Spleen (tissue), 11 donors: Measurements from ENCODE around the gene TMEM176B. TPM values are rescaled to one million over a fixed set of nuclear protein-coding genes. Genes with fewer than 3 reads are reported as not detected.

Experiments
- DNase-seq: peaks from one replicate; pipeline ENCODE4 v3.0.0-alpha.2; 2020
- H3K27ac ChIP-seq, 8 donors: fragments of 200-600 bp; sonication (generic) in 7 of 8; 1 replicate in 4 of 8; 2 replicates in 4 of 8; pipeline versions ENCODE4 v1.5.0 to v1.8.0; 2016 to 2021; ENCODE audit warnings: inconsistent platforms in 4 of 8, mild to moderate bottlenecking in 4 of 8, moderate library complexity in 1 of 8
- H3K27me3 ChIP-seq, 7 donors: fragments of 200-600 bp; sonication (generic) in 6 of 7; replicated peaks in 1 of 7; 1 replicate in 4 of 7; 2 replicates in 3 of 7; pipeline versions ENCODE4 v1.5.0 to v1.8.0; 2016 to 2021; ENCODE audit warnings: inconsistent platforms in 3 of 7, mild to moderate bottlenecking in 1 of 7
- H3K36me3 ChIP-seq, 6 donors: fragments of 200-600 bp; sonication (generic) in 5 of 6; 1 replicate in 4 of 6; 2 replicates in 2 of 6; pipeline versions ENCODE4 v1.5.0 to v1.8.0; 2016 to 2021; ENCODE audit warnings: inconsistent platforms in 2 of 6
- H3K4me1 ChIP-seq, 6 donors: fragments of 200-600 bp; sonication (generic) in 5 of 6; 1 replicate in 3 of 6; 2 replicates in 3 of 6; pipeline versions ENCODE4 v1.5.0 to v1.8.0; 2016 to 2021; ENCODE audit warnings: inconsistent platforms in 3 of 6
- H3K4me3 ChIP-seq, 8 donors: fragments of 200-600 bp; sonication (generic) in 7 of 8; 1 replicate in 4 of 8; 2 replicates in 4 of 8; pipeline versions ENCODE4 v1.5.0 to v1.8.0; 2016 to 2021; ENCODE audit warnings: inconsistent platforms in 4 of 8, mild to moderate bottlenecking in 4 of 8, moderate library complexity in 2 of 8
- H3K9me3 ChIP-seq, 8 donors: fragments of 200-600 bp; sonication (generic) in 7 of 8; 1 replicate in 4 of 8; 2 replicates in 4 of 8; pipeline versions ENCODE4 v1.5.0 to v1.8.0; 2016 to 2021; ENCODE audit warnings: inconsistent platforms in 4 of 8
- POLR2A ChIP-seq, 3 donors: fragments of 450-650 bp; IDR thresholded peaks; one replicate each; pipeline ENCODE4 v1.5.1; 2017; ENCODE audit warnings: antibody characterized with exemption in 3 of 3, mild to moderate bottlenecking in 1 of 3
- POLR2AphosphoS5 ChIP-seq, 3 donors: sonication (generic); formaldehyde crosslinking; IDR thresholded peaks; one replicate each; pipeline ENCODE4 v1.5.1; 2017; ENCODE audit warnings: antibody characterized with exemption in 3 of 3
- WGBS, 5 donors: extraction: QIAGEN DNeasy Blood & Tissue Kit in 3 of 5; methylation state at CpG; one replicate each; pipeline versions ENCODE4 v1.1.5 to v1.1.7; 2013 to 2018; 5-methylcytosine and 5-hydroxymethylcytosine counted together
- intact Hi-C: fragments of 100-400 bp; cut with DNase I; formaldehyde crosslinking; loops from one replicate; pipeline ENCODE4 v1.15.0; 2023; ENCODE audit warnings: low total_unique reads
- polyA plus RNA-seq, 3 donors: library from polyadenylated mRNA; stranded (reverse); fragments of 200-250 nt; gene quantifications; one replicate each; pipeline ENCODE4 v1.2.1, GENCODE V29; 2013
- total RNA-seq, 7 donors: library from RNA; depleted of rRNA in 3 of 7; stranded (reverse); fragments of >200 nt in 3 of 7; fragmentation: NEBNext Ultra II Directional in 4 of 7; extraction: Animal tissue kit (Norgen Biotek cat#: 25700) in 4 of 7; gene quantifications; one replicate each; pipeline versions ENCODE4 v1.1.0 to v1.2.1, GENCODE V29; 2016 to 2021
- TF ChIP-seq, protein P1 (sequence below), 11 experiments: fragments of 200-600 bp in 7 of 11; fragments of 450-650 bp in 4 of 11; sonication (generic) in 4 of 11; IDR thresholded peaks in 8 of 11; conservative IDR thresholded peaks in 3 of 11; 1 replicate in 7 of 11; 2 replicates in 4 of 11; pipeline versions ENCODE4 v1.4.0 to v1.8.0; 2016 to 2021; ENCODE audit warnings: antibody characterized with exemption in 11 of 11, inconsistent platforms in 4 of 11, mild to moderate bottlenecking in 1 of 11
- donor health status: healthy with polysubstance abuse.
- donor health status: DM: no; HTN: no; CAD: no; lungs with moderate emphysema.
- donor health status: DM: no; HTN: no; CAD: no.
- donor health status: Bipolar disorder and iron deficiency.
- donor health status: healthy.
- donor health status: DM: no; HTN: no; CAD: no.
- donor health status: DM: yes; HTN: yes; CAD: no.

Gene TMEM176B
- total and polyA plus RNA-seq, 10 donors: 56.1 to 107 (median 82.2) TPM

DNA sequence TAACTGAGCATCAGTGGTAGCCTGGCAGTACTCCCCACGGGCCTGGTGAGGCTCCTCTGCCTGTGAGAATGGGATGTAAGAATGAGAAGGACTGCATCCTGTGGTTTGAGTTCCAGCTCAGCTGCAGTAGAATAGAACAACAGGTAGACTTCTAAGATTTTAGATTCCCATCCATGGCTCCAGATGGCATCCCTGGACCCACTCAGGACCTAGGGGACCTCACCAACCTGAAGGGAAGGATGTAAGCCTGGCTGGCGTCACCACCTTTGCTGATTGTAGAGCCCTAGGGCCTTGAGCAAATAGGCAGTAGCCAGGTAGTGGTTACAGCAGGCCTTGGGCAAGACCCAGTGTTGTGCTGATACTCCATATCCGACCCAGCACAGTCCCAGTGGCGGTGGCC lies 42.6 kb upstream of the TMEM176B start:
- peaks cover 0 to 10% (median 0%) of the 10 kb centered on the region in 8 donors for H3K9me3 ChIP-seq
- no peak for DNase-seq
- intact Hi-C loops: no loop called here
- TF ChIP-seq POLR2AphosphoS5 (IDR thresholded peaks at IDR 0.05) (no peak), POLR2A (IDR thresholded peaks at IDR 0.05) (no peak)
- TF ChIP-seq, protein P1, sequence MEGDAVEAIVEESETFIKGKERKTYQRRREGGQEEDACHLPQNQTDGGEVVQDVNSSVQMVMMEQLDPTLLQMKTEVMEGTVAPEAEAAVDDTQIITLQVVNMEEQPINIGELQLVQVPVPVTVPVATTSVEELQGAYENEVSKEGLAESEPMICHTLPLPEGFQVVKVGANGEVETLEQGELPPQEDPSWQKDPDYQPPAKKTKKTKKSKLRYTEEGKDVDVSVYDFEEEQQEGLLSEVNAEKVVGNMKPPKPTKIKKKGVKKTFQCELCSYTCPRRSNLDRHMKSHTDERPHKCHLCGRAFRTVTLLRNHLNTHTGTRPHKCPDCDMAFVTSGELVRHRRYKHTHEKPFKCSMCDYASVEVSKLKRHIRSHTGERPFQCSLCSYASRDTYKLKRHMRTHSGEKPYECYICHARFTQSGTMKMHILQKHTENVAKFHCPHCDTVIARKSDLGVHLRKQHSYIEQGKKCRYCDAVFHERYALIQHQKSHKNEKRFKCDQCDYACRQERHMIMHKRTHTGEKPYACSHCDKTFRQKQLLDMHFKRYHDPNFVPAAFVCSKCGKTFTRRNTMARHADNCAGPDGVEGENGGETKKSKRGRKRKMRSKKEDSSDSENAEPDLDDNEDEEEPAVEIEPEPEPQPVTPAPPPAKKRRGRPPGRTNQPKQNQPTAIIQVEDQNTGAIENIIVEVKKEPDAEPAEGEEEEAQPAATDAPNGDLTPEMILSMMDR (IDR thresholded peaks at IDR 0.05 in 8 of 11, conservative IDR thresholded peaks at IDR 0.05 in 3 of 11): no peak
- WGBS, 5 donors: 61 to 94% (median 78%) methylated on average over 4 of the region's 4 CpGs
- no peaks in the 10 kb centered on the region for H3K27me3 ChIP-seq
- no peak overlapping the region for H3K4me3 ChIP-seq
- H3K4me1 ChIP-seq: no peaks in the 10 kb centered on the region
- no peak overlapping the region for H3K27ac ChIP-seq
- no peaks in the 10 kb centered on the region for H3K36me3 ChIP-seq

DNA sequence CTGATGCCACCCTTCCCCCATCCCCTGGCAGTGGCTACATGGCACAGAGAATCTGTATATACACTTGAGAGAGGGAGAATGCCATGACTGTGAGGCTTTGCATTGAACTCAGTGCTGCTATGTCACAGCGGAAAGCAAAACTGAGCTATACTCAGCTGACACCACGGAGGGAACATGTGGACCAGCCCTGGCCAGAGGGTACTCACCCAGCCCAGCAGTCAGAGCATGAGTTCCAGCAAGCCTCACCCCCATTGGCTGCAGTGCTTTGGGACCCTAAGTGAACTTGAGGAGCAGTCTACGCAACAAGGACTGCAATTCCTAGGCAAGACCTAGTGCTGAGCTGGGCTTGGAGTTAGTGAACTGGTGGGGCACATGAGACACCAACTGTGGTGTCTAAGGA lies 41.9 kb upstream of the TMEM176B start:
- H3K4me3 ChIP-seq: no peak overlapping the region
- H3K27ac ChIP-seq: no peak overlapping the region
- TF ChIP-seq POLR2A (IDR thresholded peaks at IDR 0.05): no peak
- TF ChIP-seq, protein P1 (IDR thresholded peaks at IDR 0.05 in 8 of 11, conservative IDR thresholded peaks at IDR 0.05 in 3 of 11): no peak
- TF ChIP-seq POLR2AphosphoS5 (IDR thresholded peaks at IDR 0.05): no peak
- intact Hi-C loops: no loop called here
- DNase-seq: no peak
- no peaks in the 10 kb centered on the region for H3K27me3 ChIP-seq
- H3K9me3 ChIP-seq: peaks cover 0 to 10% (median 0%) of the 10 kb centered on the region in 8 donors
- no peaks in the 10 kb centered on the region for H3K4me1 ChIP-seq
- no peaks in the 10 kb centered on the region for H3K36me3 ChIP-seq
- WGBS, 5 donors: 86 to 96% (median 89%) methylated on average over 1 to 3 of the region's 3 CpGs

DNA sequence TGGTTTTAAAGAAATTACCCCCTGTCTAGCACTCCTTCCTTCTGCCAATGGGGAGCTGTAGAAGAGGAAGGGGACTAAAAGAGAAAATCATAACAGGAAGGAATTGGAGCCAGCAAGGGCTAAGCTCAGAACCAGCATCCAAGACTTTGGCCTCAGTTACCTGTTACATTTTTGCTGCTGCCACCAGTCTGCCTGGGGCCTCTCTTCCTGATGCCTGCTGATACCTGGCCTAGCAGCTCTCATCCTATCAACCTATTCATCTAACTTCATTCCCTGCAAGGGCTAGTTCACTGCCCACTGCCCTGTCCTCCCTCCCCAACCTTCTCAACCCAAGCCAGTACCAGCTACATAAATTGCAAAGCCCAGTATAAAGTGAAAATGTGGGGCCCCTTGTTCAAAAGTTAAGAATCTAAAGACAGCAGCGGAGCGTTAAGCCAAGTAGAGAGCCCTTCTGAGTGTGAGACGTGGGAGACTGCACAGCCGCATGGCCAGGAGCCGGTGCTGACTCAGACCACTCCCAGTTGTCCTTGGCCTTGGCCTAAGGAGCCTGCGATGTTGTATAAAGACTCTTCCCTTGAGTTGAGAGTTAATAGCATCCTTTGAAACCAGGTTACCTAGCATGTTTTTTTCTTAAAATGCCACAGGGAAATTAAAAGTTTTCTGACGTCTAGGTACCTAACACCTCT lies 38.9 kb upstream of the TMEM176B start:
- TF ChIP-seq, protein P1 (IDR thresholded peaks at IDR 0.05 in 8 of 11, conservative IDR thresholded peaks at IDR 0.05 in 3 of 11): no peak
- TF ChIP-seq POLR2A (IDR thresholded peaks at IDR 0.05) (no peak), POLR2AphosphoS5 (IDR thresholded peaks at IDR 0.05) (no peak)
- no peak for DNase-seq
- intact Hi-C loops: no loop called here
- no peaks in the 10 kb centered on the region for H3K27me3 ChIP-seq
- no peak overlapping the region for H3K27ac ChIP-seq
- peaks cover 0 to 10% (median 0%) of the 10 kb centered on the region in 8 donors for H3K9me3 ChIP-seq
- H3K4me1 ChIP-seq: no peaks in the 10 kb centered on the region
- H3K4me3 ChIP-seq: no peak overlapping the region
- 75 to 91% (median 86%) methylated on average over 7 of the region's 7 CpGs for WGBS, 5 donors
- no peaks in the 10 kb centered on the region for H3K36me3 ChIP-seq

DNA sequence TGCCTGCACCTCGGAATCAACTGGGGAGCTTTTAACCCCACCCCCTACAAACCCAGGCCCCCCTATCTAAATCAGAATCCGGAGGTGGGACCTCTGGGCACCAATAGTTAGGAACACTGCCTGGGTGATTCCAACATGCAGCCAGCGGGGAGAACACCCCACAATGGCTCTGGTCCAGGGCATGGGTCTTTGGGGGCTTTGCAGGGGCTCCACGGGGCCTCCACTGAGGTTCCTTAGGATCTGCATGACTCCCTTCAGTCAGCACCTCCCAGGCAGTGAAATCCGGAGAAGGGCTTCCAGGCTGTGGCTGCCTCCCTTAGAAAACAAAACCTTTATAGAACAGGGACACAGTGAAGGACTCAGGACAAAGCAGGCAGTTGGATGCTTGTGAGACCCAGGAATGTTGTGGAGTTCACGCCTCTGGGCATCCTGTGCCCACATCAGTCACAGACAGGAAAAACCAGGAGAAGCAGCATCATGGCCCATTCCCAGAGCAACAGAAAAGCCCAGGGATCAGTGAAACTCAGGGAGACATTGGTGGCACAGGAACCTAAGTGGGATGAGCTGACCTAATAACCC lies 35.6 kb upstream of the TMEM176B start:
- Histone ChIP-seq H3K4me3 (no peak overlapping the region), H3K9me3 (no peaks in the 10 kb centered on the region), H3K27ac (no peak overlapping the region), H3K27me3 (peaks cover 0 to 12% (median 0%) of the 10 kb centered on the region in 7 donors), H3K36me3 (no peaks in the 10 kb centered on the region), H3K4me1 (no peaks in the 10 kb centered on the region)
- intact Hi-C loops: no loop called here
- WGBS, 5 donors: 76 to 89% (median 81%) methylated on average over 5 to 6 of the region's 6 CpGs
- no peak for DNase-seq
- TF ChIP-seq POLR2AphosphoS5 (IDR thresholded peaks at IDR 0.05) (no peak), POLR2A (IDR thresholded peaks at IDR 0.05) (no peak)
- TF ChIP-seq, protein P1 (IDR thresholded peaks at IDR 0.05 in 8 of 11, conservative IDR thresholded peaks at IDR 0.05 in 3 of 11): no peak
